Stimulated activated CD8-positive, alpha-beta memory T cell treated with anti-CD3 and anti-CD28 coated beads, Interleukin-12 subunit alpha, Interleukin-12 subunit beta, amount 100 ng/mL, for 24 hours (primary cell): ENCODE measurements around the gene GRPEL2.
"Not testable (repeated sequence)": the region's sequence is repeated elsewhere in the genome, so short reads cannot be mapped to it uniquely, and the experiment has no call there.

Experiments used
- DNase-seq: peaks from one replicate; pipeline ENCODE4 v3.0.0-alpha.2; 2020; ENCODE audit errors: extremely low read depth

Gene GRPEL2

GRCh38 chr5:149376711-149377447, 31.6 kb downstream of the GRPEL2 start:
- no peak for DNase-seq

GRCh38 chr5:149378241-149378820, 33.0 kb downstream of the GRPEL2 start:
- DNase-seq, result no peak

- no peak for DNase-seq
Measured at GRCh38 chr5:149379177-149379761, 34.0 kb downstream of the GRPEL2 start, which contains the start of gene IL17B. Gene IL17B (minus strand): TSS chr5:149379292. CDS start chr5:149379225, 67 bp downstream.

- DNase-seq, result no peak
Measured at GRCh38 chr5:149379818-149380374, 34.6 kb downstream of the GRPEL2 start.

- DNase-seq, result no peak
Measured at GRCh38 chr5:149380466-149381121, 35.3 kb downstream of the GRPEL2 start.

GRCh38 chr5:149381261-149381985, 36.1 kb downstream of the GRPEL2 start:
- DNase-seq, result no peak

- DNase-seq, result no peak
Measured at GRCh38 chr5:149381986-149382338, 36.7 kb downstream of the GRPEL2 start.

GRCh38 chr5:149382517-149383220, 37.4 kb downstream of the GRPEL2 start:
- DNase-seq, result no peak

GRCh38 chr5:149383399-149383798, 38.1 kb downstream of the GRPEL2 start:
- DNase-seq, result no peak

GRCh38 chr5:149386166-149386565, 40.9 kb downstream of the GRPEL2 start:
- DNase-seq, result no peak

- no peak for DNase-seq
Measured at GRCh38 chr5:149387081-149387631, 41.9 kb downstream of the GRPEL2 start.

- no peak for DNase-seq
Measured at GRCh38 chr5:149387982-149388381, 42.7 kb downstream of the GRPEL2 start.

- DNase-seq, result no peak
Measured at GRCh38 chr5:149388498-149389190, 43.3 kb downstream of the GRPEL2 start.

GRCh38 chr5:149389552-149390495, 44.5 kb downstream of the GRPEL2 start:
- no peak for DNase-seq

- DNase-seq, result not testable (repeated sequence)
Measured at GRCh38 chr5:149391076-149391475, 45.8 kb downstream of the GRPEL2 start.

GRCh38 chr5:149391524-149391923, 46.2 kb downstream of the GRPEL2 start:
- no peak for DNase-seq

- no peak for DNase-seq
Measured at GRCh38 chr5:149392718-149393117, 47.4 kb downstream of the GRPEL2 start.

- DNase-seq, result not testable (repeated sequence)
Measured at GRCh38 chr5:149394996-149395395, 49.7 kb downstream of the GRPEL2 start.

- DNase-seq, result no peak
Measured at GRCh38 chr5:149397530-149397929, 52.2 kb downstream of the GRPEL2 start.
